Measurements from ENCODE around the gene MRPS17.

DNA sequence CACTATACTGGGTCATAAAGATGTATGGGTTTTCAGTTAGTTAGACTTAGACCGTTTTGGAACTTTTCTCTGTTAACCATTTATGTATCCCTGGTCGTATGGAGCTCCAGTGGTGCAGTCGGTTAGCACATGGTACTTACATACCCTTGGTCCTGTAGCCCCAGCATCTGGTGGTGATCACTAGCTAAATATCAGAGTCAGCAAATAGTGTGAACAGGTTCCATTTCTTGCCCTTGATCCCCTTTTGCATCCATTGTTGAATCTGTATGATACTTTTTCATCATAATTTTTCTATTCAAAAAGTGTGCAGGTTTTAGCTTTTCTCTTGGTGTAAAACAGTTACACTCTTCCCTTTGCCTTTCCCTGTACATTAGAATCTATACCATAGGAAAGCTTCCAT is 28.6 kb downstream of the MRPS17 start:
- TF ChIP-seq, protein P1, sequence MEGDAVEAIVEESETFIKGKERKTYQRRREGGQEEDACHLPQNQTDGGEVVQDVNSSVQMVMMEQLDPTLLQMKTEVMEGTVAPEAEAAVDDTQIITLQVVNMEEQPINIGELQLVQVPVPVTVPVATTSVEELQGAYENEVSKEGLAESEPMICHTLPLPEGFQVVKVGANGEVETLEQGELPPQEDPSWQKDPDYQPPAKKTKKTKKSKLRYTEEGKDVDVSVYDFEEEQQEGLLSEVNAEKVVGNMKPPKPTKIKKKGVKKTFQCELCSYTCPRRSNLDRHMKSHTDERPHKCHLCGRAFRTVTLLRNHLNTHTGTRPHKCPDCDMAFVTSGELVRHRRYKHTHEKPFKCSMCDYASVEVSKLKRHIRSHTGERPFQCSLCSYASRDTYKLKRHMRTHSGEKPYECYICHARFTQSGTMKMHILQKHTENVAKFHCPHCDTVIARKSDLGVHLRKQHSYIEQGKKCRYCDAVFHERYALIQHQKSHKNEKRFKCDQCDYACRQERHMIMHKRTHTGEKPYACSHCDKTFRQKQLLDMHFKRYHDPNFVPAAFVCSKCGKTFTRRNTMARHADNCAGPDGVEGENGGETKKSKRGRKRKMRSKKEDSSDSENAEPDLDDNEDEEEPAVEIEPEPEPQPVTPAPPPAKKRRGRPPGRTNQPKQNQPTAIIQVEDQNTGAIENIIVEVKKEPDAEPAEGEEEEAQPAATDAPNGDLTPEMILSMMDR (conservative IDR thresholded peaks at IDR 0.05; ENCODE audit: low read depth, low read length) = no peak
- TF ChIP-seq USF2 (IDR thresholded peaks at IDR 0.05; ENCODE audit: low read depth, low read length) (no peak), FOS (IDR thresholded peaks at IDR 0.05; ENCODE audit: low read depth, low read length) (no peak), POLR2A (IDR thresholded peaks at IDR 0.05; ENCODE audit: low read depth, low read length) (no peak)
- TF ChIP-seq, protein P2, sequence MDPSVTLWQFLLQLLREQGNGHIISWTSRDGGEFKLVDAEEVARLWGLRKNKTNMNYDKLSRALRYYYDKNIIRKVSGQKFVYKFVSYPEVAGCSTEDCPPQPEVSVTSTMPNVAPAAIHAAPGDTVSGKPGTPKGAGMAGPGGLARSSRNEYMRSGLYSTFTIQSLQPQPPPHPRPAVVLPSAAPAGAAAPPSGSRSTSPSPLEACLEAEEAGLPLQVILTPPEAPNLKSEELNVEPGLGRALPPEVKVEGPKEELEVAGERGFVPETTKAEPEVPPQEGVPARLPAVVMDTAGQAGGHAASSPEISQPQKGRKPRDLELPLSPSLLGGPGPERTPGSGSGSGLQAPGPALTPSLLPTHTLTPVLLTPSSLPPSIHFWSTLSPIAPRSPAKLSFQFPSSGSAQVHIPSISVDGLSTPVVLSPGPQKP (IDR thresholded peaks at IDR 0.05; ENCODE audit: borderline replicate concordance, low read depth, low read length) = no peak
